NCI-H2196 treated with DMSO at 0.1 percent for 48 hours (cell line): ENCODE measurements around the gene MXRA7.
A peak's percentile ranks its signal among the peaks of the same experiment; 100 is the strongest.
"Not testable (repeated sequence)": the region's sequence is repeated elsewhere in the genome, so short reads cannot be mapped to it uniquely, and the experiment has no call there.

Source experiments
- DNase-seq: peaks from one replicate; lab custom pipeline; 2025; ENCODE audit not compliant: unreplicated experiment; lab: John Stamatoyannopoulos, UW

The MXRA7 gene, protein sequence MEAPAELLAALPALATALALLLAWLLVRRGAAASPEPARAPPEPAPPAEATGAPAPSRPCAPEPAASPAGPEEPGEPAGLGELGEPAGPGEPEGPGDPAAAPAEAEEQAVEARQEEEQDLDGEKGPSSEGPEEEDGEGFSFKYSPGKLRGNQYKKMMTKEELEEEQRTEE

DNA sequence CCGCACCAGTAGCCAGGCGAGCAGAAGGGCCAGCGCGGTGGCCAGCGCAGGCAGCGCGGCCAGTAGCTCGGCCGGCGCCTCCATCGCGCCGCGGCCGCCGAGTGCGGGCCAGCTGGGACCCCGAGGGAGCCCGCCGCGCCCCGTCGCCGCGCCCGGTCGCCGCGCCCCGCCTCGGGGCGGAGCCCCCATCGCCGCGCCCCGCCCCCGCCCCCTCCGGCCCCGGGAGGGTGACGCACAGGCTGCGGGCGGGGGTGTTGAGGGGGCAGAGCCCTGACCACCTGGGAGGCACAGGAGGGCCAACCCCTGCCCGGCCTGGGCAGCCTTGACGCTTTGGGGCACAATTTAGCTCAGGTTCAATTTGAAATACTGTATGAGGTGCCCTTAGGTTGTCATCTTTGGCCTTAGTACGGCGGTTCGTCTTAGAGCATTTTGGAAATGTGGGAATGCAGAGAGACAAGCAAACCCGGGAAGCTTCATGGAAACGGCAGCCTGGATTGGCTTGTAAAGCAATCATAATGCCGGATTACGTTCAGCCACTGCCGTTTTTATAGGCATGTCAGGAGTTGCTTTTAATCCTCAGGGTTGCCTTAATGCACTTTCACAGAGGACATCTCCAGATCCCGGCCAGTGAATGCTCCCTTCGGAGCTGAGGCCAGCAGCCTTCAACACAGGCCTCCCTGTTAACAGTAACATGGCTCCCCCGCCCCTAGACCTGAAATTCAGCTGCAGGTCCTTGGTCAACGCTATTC, at the start of gene MXRA7:
Gene MXRA7 (minus strand): TSS at position 103 of the 749 bp plus-strand sequence. CDS start 19 bp downstream, at position 84.
- no peak for DNase-seq

DNA sequence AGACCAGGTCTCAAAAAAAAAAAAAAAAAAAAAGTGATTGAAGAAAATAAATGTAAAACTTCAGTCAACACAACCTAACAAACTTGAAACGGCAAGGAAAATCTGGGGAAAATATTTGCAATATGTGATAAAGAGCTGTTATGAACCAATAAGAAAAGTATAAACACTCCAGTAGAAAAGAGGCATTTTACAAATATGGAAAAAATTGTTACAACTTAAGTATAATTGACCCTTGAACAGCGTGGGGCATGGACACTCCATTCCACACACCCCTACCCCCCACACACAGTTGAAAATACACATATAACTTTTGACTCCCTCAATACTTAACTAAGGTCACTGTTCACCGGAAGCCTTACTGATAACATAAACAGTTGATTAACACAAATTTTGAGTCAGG, 47.8 kb upstream of the MXRA7 start:
- DNase-seq: no peak

DNA sequence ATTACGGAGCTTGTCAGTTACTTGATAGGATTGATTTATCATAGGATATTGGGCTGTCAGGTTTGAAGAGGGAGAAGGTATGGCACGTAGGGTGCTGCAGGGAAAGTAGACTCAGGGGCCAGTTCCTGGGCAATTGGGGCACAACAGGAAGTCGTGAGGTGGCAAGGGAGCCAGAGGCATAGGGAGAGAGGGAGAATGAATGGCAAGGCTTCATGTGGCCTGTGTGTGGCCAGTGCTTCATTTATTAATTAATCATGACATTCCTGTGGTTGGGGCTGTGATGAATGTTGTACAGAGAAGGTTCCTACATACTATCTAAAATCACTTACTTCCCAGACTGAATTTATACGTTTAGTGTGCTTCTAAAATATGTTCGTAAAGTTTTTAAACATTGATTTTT, 46.5 kb upstream of the MXRA7 start:
- DNase-seq: no peak

DNA sequence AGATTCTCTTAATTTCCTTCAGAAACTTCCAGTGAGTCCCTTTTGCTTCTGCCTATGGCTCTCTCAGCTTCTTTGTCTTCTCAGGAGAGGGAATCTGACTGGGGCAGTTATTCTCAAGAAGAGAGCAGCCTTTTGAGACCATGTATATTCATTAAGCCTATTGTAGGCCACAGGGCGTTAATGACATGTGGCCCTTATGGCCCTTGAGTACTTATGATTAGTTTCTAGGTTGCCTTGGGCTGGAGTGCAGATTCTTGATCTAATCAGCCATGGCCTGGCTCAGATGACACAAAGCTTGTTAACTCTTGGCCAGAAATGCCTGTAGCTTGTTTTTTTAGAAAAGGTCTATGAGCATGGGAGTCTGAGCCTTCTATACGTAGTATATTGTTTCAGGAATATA, 44.5 kb upstream of the MXRA7 start:
- no peak for DNase-seq

DNA sequence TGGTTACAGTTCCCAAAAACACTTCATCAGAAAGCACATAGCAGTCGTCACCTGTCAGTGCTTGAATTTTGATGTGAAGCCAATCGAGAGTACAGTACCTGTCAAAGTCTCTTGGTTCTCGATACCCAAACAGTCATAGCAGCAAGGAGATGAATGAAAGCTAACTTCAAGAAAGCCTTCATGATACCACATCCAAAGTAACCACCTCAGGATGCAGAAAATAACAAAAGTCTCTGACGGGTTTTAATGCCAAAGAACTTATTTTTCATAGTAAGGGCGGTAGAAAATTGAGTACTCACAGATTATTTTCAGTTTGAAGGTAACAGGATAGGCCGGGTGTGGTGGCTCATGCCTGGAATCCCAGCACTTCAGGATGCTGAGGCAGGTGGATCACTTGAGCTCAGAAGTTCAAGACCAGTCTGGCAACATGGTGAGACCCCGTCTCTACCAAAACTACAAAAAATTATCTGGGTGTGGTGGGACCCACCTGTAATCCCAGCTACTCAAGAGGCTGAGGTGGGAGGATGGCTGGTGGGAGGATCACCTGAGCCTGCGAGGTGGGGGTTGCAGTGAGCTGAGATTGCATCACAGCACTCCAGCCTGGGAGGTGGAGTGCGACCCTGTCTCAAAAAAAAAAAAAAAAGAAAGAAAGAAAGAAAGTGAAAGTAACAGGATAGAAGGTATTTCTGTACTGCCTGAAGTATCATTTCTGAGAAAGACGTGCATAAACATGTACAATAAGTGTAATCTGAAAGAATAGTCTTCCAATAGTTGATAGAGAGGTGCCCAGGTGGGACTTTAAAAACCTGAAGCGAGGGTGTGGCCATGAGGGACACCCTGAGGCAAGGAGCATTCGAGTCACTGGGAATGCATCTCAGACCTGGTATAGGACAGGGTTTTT, 42.5 kb upstream of the MXRA7 start:
- no peak for DNase-seq

DNA sequence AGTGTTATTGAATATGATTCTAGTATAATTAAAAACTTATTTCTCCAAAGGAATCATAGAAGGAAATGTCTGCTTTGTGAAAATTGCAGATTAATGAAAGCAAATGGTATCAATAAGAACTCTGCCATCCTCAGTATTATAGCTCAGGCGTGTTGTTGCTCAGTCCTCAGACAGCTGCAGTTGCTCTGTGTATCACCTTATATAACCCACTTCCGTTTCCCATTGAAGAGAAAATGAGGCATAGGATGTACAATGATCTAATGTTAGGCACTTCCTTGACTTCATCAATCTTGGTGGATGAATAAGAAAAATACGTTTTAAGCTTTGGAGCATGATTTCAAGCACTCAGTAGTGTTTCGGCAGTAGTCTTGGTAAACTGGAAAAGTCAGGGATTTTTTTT, 41.2 kb upstream of the MXRA7 start:
- DNase-seq: no peak

DNA sequence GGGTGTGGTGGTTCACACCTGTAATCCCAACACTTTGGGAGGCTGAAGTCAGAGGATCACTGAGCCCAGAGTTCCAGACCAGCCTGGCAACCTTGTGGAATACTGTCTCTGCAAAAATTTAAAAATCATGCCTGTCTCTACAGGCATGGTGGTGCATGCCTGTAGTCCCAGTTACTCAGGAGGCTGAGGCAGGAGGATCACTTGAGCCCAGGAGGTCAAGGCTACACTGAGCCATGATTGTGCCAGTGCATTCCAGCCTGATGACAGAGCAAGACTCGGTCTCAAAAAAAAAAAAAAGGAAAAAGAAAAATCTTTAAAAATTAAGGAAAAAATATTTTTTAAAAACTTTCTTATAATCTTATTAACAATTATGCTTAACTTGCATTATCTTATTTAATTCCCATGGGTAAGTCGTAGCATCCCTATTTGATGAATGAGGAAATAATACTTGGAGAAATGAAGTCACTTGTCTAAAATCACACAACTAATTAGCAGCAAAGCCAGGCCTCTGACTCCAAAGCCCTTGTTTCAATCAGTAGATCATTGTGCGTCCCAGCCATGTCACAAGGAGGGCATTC, 40.7 kb upstream of the MXRA7 start:
- no peak for DNase-seq

DNA sequence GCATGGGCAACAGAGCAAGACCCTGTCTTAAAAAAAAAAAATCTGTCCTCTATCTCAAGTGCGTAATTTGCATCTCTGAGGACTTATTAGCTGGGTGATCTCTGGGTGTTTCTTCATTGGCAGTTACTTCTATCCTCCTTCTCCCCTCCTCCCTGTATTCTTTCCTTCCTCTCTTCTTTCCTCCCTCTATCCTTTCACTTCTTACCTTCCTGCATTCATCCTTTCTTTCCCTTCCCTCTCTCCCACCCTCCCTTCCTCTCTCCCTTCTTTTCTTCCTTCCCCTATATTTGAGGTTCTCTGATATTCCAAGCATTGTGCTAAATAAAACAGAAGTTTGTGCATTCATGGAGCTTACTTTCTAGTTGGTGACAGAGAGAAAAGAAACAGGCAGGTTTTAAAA, 37.9 kb upstream of the MXRA7 start:
- no peak for DNase-seq

DNA sequence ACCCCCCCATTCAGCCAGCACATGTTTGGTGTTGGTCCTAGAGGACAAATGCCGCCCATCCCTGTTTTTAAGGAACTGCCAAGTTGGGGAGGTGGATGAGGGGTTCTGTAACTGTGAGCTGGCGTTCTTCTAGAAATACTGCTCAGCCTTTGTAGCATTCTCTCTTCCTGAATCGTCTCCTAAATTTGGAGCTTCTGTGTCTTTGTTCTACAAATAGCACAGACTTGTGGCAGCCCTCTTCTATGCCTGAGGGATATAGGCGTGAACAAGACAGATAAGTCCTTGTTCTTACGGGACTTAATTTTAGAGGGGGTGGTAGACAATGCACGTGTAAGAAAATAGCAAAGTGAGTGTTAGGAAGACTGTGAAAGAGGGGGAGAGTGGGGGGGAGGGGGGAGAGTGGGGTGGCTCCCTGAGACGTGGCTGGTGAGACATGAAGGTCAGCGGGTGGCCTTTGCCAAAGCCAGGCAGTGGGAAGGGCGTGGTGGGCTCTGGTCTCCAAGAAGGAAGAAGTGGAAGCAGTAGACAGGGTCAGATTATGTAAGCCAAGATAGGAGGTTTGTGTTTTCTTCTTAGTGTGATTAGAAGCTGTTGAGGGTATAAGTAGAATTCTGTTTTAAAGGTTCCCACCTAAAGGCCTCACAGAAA, 37.1 kb upstream of the MXRA7 start:
- no peak for DNase-seq

DNA sequence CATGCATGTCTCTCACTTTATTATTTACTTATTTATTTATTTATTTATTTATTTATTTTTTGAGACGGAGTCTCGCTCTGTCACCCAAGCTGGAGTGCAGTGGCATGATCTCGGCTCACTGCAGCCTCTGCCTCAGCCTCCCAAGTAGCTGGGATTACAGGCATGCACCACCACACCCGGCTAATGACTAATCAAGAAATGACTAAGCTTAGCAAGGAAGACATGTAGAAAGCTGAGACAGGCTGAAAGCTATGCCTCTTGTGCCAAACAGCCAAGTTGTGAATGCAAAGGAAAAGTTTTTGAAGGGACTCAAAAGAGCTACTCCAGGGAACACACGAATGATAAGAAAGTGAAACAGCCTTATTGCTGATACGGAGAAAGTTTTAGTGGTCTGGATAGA, 35.0 kb upstream of the MXRA7 start:
- not testable (repeated sequence) for DNase-seq

DNA sequence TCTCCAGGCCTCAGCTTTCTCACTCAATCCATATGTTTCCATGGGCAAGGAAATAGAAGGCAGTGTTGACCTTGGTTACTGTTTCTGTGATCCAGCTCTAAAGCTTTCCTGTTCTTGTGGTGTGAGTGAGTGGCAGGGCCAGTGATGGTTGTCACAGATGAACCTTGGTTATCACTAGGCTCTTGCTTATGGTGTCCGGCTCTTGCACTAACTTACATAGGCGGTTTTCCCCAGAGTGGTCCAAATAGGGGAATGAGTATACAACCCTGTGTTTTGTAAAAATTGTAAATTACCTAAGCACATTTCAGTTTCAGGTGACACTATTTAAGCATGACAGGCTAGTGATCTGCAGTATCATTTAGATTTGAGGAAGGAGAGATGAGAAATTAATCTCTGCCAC, 34.0 kb upstream of the MXRA7 start:
- no peak for DNase-seq

DNA sequence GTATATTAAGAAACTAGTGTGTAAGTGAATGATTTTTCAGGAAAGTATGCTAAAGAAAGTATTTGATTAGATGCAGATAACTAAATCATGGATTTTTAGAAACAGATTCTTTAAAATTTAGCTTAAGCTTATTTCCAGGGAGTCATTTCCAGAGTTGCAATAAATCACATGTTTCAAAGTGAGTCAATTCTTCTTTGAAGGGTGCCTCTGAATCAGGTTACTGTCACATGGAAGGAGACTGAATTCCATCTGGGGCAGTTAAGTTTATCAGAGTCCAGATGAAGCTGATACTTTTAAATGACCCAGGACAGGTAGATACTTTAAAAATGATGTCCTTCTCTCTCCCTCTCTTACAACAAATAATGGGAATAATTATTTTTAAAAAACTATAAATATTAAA, 32.2 kb upstream of the MXRA7 start:
- DNase-seq: no peak

DNA sequence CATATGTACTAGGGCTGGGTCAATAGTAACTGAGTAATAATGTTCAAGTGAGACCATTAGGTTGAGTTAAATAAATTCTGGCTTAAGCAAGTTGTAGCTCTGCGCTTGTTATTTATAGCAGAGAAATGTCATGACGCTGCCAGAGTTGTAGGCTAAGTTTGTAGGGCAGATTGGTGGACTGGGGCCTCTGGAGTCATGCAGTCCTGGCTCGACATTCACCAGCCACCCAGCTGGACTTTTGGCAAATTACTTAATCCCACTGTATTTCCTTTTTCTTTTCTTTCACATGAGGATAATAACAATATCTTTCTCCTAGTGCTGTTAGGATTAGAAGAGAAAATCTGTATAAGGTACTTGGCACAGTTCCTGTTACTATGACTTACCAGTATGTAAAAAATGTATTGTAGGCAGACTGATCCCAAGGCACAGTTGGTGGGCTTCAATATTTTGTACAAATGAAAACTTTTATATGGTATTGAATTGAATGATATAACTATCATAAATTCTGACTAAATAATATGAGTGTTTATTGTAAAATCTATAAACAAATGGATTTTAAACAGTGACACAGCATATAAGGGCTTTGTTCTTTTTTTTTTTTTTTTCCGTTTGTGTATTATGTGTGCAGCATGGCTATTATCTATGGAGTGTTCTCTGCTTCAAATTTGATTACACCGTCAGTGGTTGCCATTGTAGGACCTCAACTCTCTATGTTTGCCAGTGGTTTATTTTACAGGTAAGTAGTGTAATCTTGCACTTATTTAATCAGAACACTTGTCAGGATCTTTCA, 29.8 kb upstream of the MXRA7 start:
- no peak for DNase-seq

DNA sequence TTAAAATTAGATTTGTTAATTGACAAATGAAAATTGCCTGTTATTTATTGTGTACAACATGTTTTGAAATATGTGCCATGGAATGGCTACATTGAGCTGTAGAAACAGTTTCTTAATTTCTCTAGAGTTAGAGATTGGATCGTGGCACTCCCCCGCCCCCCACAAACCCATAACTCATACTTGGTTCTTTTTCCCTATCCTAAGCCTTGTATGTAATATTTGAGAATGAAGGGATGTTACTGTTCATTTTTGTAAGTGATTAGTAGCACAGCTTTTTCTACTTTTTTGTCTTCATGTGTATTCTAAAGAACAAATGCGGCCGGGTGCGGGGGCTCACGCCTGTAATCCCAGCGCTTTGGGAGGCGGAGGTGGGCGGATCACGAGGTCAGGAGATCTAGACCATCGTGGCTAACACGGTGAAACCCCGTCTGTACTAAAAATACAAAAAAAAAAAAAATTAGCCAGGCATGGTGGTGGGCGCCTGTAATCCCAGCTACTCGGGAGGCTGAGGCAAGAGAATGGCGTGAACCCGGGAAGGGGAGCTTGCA, 28.9 kb upstream of the MXRA7 start:
- not testable (repeated sequence) for DNase-seq

DNA sequence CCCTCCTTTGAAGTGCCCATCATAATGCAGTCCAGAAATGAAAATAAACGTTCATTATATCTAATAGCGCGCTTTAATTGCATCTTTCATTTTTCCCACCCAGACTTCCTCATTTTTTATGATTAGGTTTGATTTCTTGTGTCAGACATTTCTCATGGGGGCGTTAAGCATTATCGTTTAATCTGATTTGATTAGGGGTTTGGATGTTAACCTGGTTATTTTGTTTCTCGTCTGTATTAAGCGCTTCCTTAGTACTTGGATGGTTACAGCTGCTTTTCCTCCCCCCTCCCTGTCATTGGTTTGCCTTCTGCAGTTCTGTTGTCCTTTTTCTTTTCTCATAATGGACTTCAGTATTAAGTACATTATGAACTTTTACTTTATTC, 27.7 kb upstream of the MXRA7 start:
- DNase-seq: no peak

DNA sequence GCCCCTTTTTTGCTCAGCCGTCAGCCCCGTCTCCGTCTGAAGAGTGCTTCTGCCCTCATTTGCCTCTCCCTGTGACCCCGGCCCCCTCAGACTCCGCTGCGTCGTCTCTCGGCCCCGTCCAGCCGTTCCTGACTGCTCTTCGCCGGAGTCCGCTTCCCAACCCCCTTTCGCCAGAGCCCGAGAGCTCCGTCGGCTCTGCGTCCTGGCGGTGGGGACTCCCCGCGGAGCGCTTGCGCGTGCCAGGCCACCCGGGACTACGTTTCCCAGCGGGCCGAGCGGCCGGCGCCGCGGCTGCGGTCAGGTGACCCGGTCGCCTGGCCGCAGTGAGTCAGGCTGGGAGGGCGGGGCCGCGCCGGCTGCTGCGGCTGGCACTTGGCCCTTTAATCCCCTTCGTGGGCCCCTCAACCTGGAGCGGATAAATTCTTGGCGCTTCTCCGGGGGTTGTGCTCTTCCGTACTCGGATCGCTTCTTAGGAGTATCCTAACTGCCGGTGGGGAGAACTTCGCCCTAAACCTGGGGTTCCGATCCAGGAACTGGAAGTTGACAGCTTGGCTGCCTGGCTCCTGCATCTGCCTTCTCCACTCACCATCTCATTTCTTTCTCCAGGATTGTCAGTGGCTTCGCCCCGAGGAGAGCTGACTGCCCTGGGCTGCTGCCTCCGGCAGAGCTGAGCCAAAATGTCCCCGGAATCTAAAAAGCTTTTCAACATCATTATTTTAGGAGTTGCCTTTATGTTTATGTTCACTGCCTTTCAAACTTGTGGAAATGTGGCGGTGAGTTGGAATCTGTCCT, 27.1 kb upstream of the MXRA7 start, which contains the start of gene MFSD11:
Gene MFSD11 (plus strand): TSS at position 444 of the 792 bp plus-strand sequence. CDS start 234 bp downstream, at position 678.
- DNase-seq: peak; percentile 98

DNA sequence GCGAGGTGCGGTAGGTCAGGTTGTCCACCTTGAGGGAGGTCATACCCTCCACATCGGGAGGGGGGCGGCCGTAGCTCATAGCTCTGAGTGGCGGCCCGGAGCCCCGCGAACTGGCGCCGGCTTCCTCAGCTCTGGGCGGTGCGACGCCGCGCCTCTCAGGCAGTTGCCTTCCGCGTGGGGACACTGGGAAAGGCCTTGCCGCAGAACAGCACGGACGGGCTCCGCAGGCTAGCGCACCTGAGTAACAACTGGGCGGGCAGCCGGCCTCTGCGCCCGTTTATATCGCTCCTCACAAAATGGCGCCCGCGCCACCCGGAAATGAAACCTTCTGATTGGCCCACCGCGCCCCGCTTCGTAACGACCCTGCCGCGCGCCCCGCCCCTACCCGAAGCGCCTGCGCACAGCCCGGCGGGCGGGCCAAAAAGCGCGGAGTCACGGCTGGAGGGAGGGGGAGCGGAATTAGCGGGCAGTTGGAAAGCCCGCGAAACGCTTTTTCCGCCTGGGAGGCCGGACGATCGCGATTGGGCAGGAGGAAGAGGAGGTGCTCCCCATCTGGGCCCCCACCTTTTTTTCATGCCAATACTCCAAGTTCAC, 26.4 kb upstream of the MXRA7 start, which contains the start of gene SRSF2:
Gene SRSF2 (minus strand): TSS at position 250 of the 594 bp plus-strand sequence. CDS start 171 bp downstream, at position 79.
- DNase-seq: peak; percentile 100

DNA sequence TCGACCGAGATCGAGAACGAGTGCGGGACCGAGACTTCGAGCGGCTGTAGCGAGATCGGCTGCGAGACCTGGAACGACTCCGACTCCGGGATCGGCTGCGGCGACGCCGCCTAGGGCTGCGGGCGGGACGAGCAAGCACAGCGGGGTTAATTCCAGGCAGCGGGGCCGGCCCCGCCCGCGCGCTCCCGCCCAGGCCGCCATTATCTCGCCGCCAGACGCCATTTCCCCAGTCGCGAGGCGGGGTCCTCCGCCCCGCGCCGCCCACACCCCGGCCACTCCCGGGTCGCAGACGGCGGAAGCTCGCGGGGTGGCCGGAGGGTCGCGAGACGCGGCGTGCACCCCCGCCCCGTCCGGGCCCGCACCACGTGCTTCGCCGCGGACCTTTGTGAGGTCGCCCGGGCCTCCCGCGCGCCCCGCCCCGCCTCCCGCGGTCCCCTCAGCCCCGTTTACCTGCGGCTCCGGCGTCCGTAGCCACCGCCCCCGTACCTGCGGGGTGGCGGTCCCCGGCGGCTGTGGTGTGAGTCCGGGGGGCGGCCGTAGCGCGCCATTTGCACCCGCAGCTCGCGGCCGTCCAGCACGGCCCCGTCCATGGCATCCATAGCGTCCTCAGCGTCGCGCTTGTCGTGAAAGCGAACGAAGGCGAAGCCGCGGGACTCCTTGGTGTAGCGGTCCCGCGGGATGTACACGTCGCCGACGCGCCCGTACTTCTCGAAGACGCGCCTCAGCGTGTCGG, 25.8 kb upstream of the MXRA7 start:
- peak; percentile 48 for DNase-seq
